GM20431 (cell line): ENCODE results near the gene PTGES3.
"Not testable (repeated sequence)": the region's sequence is repeated elsewhere in the genome, so short reads cannot be mapped to it uniquely, and the experiment has no call there.

Experiments used
- in situ Hi-C: fragments of 300-500 bp; cut with MseI, MboI; formaldehyde crosslinking; loops from one replicate; pipeline ENCODE4 v1.15.0; 2020; ENCODE audit warnings: low sequenced_read_pairs; ENCODE audit not compliant: unreplicated experiment

PTGES3 gene, protein sequence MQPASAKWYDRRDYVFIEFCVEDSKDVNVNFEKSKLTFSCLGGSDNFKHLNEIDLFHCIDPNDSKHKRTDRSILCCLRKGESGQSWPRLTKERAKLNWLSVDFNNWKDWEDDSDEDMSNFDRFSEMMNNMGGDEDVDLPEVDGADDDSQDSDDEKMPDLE

DNA sequence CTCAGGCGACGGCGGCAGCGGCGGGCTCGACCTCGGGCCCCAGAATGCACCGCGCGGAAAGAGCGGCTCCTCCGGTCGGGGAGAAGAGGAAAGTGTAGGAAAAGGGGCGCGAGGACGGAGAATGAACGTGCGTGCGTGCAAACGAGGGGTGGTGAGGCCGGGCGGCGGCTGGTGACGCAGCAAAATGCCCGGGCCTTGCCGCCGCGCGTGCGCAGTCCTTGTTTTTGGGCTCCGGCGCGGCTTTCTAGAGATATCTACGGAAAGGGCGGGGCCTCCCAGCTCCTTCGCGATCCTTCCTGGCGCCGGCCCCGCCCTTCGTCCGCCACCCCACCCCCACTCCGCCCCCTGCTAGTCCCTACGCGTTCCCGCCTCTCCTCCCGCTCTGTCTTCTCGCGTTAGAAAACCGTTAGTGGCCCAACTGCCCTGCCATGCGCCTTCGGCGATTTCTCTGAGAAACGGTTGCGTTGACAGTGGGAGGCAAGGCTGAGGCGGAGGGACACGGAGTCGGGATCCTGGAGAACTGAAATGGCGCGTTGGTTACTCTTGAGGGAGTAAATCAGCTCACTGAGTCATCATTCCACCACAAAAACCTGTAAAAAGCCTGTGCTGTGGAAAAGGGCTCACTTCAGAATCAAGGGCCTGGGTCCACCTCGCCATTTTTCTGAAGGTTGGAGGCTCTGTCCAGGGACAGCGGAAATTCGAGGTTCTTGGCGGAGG, at the start of gene PTGES3:
Gene PTGES3 (minus strand): TSS at position 156 of the 717 bp plus-strand sequence. CDS start 285 bp downstream, outside the sequence.
- in situ Hi-C loops: no loop called here

DNA sequence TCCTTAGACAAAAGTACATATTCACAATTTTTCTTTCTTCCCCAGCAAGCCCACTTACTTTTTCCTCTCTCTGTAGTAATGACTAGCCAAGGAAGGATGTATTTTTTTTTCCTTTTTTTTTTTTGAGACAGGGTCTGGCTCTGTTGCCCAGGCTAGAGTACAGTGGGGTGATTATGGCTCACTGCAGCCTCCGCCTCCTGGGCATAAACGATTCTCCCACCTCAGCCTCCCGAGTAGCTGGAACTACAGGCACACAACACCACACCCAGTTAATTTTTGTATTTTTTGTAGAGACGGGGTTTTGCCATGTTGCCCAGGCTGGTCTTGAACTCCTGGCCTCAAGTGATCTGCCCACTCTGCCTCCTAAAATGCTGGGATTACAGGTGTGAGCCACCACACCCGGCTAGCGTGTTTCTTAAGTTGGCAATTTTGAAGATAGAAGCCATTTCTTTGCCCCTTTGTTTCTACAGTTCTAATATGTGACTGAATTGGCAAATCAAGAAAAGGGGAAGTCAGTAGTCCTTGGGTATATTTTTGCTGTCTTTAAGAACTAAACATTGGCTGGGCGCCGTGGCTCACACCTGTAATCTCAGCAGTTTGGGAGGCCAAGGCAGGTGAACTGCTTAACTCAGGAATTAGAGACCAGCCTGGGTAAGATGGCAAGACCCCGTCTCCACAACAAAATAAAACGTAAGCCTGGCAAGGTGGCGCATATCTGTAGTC, 40.2 kb upstream of the PTGES3 start:
- in situ Hi-C loops: no loop called here

DNA sequence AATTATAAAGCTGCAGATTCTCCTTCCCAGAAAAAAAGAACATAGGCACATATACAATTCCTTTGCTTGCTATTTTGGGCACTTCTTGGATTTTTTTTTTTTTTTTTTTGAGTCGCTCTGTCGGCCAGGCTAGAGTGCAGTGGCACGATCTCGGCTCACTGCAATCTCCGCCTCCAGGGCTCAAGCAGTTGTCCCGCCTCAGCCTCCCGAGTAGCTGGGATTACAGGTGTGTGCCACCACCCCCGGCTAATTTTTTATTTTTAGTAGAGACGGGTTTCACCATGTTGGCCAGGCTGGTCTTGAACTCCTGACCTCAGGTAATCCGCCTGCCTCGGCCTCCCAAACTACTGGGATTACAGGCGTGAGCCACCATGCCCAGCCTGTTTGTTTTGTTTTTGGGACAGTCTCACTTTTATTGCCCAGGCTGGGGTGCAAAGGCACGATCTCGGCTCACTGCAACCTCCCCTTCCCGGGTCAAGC, 38.2 kb upstream of the PTGES3 start:
- in situ Hi-C loops: not testable (repeated sequence)

DNA sequence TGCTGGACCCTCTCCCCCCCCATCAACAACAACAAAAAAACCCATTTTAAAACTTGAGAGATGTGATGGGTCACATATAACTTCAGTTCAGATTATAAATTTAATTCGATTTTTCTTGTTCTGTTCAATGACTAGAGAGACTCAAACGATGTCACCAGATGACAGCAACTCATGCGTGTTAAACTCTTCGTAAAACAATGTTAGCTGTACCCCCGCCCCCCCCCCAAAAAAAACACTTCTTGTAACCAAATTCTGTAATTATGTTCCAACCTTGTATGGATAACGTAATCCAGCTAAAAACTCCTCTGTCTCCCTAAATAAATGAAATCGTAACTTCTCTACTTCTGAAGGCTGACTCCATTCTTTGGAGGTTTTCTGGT, 37.6 kb upstream of the PTGES3 start:
- in situ Hi-C loops: no loop called here

DNA sequence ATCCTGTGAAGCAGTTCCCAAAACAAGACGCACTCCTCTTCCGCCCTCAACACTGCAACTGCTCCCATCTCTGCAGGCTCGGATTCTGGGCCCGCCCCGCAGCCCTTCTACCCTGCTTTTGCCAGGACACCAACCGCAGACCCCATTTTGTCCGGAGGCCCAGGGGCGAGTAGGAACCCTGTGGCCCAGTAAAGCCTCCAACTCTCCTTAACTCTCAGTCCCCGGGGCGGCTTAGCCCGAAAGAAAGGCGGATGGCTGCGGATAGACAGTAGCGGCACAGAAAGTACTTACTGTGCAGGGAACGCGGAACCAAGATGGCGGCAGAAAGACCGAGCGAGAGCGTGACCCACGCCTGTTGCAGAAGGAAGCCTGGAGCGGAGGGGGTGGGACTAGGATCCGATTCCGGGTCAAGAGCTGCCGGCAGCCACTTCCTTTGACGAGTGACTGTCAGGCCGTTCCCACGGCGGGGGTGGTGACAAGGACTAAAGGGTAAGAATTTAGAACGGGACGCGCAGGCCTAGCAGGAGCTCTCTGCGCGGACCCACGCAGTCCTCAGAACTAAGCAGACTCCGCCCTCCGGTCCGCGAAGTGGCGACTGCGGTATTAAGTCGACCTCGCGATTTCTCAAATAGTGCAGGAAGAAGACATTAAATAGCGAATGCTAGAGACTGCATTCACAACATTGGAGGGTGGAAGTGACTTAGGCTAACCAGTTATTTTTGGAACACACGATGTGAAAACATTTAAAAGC, 37.1 kb upstream of the PTGES3 start, which contains the start of gene NACA:
Gene NACA (minus strand): TSS at position 328 of the 751 bp plus-strand sequence. CDS start 778 bp downstream, outside the sequence.
- in situ Hi-C loops: no loop called here

DNA sequence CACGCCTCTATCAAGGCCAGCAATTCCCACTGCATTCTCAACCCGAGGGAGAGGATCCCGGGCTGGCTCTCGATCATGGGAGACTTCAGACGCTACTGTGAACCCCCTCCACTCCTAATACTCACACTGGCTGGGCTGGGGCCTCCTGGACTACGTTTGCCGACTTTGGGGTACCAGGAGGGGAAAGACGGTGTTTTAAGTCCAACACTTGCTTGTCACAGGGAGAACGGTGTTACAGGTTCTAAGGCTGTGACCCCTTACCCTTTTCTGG, 36.6 kb upstream of the PTGES3 start:
- in situ Hi-C loops: no loop called here

DNA sequence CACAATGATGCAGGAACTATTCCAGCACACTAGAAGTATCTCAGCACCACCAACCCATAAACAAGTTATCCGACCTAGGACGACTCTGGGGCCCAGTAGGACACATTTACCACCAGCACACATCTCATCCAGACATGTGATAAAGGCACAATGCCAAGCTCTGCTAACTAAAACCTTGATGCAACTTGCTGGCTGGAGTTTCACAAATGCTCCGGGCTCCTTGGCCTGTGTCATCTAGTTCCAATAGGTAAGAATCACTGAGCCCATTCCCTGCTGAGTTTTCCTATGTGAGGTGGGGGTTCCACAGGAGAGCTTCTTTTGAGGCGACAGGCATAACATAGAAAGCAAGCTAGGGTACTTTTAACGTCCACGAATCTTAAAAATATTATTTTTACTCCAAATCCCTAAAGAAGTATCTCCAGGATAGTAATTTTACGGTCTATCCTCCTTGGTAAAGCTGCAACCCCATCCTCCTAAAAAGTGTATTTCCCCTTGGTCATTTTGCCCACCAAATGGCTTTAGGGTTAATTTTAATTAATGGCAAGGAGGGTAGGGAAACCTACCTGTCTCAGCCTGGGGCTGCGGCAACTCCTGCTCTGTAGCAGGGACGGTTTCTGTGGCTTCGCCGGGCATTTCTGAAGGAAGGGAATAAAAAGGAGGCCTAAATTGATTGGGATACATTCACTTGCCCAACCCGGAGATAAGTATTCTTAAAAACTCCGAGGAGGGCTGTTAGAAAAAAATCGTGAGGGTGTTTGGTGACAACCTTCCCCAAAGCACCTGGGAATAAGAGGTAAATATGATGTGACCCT, 36.0 kb upstream of the PTGES3 start:
- in situ Hi-C loops: no loop called here

DNA sequence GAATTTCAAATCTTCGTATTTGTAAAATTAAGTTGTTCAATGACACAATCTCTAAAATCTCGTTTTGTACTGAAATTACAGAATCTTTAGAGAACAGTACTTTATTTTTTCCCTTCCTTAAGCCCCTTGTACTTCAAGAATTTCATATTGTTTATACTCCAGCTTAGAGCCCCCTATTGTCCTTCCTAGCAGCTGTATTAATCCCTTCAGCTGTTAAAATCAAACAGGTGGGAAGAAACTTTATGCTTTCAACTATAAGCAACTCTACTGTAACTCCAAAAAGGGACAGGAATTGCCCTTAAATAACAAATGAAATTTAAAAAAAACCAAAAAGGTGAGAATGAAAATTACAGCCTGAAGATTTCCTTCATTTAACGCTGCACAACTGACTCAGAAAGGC, 35.3 kb upstream of the PTGES3 start:
- in situ Hi-C loops: no loop called here

DNA sequence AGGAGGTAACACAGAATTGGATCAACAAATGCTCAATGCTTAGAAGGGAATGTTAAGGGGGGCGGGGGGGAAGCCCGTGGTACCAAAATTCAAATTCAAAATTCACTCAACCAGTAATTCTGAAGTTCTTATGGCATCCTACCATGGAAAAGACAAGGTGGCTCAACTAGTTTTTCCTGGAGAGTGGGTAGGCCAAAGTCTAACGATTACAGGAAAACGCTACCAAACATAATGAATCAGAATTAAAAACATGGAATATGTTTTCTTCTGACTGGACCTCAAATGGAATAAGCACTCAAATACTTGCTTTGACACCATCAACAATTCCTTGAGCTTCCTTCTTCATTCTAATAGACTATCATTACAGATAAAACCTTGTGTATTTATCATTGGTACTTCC, 34.7 kb upstream of the PTGES3 start:
- in situ Hi-C loops: no loop called here

DNA sequence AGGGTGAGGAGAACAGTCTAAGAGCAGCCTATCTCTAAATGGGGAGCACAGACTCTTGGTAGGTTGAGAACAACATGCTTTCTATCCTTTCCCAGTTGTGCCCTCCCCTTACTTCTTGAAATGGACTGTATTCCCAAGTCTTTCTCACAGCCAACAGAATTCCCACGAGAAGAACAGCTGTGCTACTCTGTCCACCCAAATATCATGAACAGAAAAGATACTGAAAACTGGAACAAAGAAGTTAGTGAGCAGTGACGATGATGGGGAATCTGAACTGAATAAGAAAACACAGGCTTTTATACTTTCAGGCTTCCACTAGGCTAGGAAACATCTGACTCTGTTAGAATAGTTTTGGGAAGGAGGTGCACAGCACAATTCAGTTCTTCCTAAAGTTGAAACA, 33.6 kb upstream of the PTGES3 start:
- in situ Hi-C loops: no loop called here

DNA sequence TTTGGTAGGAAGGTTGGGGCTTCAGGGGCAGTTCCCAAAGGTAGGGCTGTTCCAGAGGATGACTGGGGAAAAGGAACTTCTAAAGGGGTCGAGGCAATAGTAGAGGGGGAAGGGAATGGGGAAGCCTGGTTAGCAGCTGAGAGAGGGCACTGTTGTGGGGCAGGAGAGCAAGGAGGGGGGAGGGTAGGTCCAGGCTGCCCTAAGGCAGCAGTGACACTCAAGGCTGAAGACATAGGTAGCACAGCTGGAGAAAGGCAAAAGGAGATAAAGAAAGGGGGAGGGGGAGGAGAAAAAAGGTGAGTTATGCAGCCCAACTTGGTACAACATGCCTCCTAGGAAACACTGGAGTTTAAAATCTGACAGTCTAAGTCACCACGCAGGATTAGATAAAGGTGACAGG, 33.1 kb upstream of the PTGES3 start:
- in situ Hi-C loops: no loop called here

DNA sequence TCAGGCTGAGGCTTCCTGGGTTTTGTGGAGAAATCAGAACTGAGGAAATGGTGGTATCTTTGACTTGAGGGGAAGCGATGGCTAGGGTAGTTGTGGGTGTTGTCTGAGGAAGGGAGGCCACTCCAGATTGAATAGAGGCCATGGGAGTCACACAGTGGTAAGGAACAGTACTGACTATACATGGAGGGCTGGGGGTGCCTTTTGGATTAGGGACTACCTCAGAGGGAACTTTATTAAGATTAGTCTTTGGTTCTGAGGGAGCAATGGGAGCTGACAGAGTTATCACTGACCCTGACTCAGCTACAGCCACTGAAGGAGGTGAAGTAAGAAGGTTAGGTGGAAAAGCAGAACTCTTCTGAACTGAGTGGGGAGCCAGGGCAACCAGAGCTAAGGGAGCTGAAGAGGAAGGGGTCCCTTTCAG, 32.7 kb upstream of the PTGES3 start:
- in situ Hi-C loops: no loop called here

DNA sequence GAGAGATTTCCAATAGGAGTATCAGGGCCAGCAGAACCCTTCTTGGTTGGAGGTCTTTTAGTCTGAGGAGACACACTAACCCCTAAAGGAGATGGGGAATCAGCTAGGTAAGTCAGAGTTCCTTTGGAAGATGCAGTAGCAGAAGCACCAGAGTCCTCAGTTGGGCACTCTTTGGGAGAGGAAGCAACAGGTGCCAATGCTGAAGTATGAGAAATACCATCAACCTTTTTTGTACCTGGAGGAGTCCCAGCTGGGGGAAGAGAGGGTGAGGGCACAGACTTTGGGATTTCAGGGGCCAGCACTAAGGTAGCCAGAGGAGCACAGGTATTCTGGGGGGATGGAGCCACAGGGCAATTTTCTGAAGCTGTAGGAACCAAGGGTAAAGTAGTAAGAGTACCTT, 31.0 kb upstream of the PTGES3 start:
- in situ Hi-C loops: no loop called here

DNA sequence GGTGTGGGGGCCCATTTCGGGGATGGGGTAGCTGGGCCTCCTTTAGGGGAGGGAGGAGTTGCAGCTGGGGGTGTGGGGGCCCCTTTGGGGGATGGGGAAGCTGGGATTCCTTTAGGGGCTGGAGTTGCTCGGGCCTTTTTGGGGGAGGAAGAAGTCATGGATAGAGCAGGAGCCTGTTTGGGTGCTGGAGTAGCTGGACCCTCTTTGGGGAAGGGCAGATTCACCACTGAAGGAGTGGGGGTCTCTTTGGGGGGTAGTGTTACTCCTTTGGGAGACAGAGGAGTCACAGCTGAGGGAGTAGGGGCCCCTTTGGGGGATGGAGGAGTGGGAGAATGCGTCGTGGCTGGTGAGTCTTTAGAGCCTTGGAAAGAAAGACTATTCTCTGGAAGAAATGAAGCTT, 30.6 kb upstream of the PTGES3 start:
- in situ Hi-C loops: no loop called here

DNA sequence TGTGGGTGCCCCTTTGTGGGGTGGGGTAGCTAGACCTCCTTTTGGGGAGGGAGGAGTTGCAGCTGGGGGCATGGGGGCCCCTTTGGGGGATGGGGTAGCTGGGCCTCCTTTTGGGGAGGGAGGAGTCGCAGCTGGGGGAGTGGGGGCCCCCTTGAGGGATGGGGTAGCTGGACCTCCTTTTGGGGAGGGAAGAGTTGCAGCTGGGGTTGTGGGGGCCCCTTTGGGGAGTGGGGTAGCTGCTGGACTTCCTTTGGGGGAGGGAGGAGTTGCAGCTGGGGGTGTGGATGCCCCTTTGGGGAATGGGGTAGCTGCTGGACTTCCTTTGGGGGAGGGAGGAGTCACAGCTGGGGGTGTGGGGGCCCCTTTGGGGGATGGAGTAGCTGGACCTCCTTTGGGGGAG, 30.1 kb upstream of the PTGES3 start:
- in situ Hi-C loops: no loop called here

DNA sequence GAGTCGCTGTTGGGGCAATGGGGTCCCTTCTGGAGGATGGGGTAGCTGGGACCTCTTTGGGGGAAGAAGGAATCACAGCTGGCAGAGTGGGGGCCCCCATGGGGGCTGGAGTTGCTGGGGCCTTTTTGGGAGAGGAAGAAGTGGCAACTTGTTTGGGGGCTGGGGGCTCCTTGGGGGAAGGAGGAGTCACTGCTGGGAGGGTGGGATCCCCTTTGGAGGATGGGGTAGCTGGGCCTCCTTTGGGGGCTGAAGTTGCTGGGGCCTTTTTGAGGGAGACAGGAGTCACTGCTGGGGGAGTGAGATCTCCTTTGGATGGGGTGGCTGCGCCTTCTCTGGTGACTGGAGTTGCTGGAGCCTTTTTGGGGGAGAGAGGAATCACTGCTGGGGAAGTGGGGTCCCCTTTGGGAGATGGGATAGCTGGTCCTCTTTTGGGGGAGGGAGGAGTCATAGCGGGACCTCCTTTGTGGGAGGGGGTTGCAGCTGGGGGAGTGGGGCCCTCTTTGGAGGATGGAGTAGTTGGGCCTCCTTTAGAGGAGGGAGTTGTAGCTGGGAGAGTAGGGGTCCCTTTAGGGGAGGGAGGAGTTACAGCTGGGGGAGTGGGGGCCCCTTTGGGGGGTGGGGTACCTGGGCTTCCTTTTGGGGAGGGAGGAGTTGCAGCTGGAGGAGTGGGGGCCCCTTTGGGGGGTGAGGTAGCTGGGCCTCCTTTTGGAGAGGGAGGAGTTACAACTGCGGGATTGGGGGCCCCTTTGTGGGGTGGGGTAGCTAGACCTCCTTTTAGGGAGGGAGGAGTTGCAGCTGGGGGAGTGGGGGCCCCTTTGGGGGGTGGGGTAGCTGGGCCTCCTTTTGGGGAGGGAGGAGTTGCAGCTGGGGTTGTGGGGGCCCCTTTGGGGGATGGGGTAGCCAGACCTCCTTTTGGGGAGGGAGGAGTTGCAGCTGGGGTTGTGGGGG, 29.1 kb upstream of the PTGES3 start:
- in situ Hi-C loops: no loop called here

DNA sequence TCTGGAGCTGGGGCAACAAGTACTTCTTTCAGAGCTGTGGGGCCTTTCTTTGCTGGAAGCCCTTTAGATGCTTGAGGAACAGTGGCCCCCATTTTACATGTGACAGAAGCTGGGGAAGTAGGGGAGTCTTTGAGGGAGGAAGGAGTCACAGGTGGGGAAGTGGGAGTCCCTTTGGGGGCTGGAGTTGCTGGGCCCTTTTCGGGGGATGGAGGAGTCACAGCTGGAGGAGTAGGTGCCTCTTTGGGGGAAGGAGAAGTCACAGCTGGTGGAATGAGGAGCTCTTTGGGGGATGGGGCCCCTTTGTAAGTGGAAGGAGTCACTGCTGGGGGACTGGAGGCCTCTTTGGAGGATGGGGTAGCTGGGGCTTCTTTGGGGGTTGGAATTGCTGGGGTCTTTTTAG, 28.4 kb upstream of the PTGES3 start:
- in situ Hi-C loops: no loop called here

DNA sequence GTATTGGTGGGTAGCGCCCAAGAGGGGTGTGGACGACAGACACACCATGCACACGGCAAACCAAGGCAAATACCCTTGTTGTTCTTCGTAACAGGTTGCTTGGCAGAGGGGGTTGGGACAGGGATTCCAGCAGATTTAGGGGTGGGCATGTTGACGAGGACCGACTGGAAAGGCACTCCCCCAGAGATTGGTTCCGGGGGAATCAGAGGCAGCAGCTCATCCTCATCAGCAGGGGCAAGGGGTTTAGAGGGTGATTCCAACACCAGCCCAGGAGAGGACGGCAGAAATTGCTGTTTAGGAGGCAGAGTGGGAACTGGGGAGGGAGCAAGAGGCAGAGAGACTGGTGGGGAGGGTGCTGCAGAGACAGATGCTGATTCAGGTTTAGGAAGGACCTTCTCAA, 27.7 kb upstream of the PTGES3 start:
- in situ Hi-C loops: no loop called here

DNA sequence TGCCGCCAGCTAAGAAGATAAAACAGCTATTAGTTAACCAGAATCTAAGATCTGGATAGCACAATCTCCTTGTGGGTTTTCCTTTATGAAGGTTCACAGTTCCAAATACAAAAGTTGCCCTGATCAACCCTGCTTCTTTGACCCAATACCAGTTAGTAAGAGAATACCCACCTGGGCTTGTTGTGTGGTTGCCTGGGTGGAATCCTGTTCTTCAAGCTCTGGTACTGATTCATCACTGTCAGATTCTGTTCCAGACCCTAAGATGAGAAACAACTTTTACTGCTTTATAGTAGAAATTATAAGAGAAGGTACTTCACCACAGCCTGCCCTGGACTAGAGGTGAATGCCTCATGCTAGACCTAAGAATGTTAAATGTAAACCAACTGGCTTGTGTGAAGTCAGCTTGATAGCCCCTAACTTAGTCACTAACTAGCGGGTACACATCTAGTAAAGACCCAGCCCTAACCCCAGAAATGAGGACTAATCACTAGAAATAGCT, 26.4 kb upstream of the PTGES3 start:
- in situ Hi-C loops: no loop called here
